Esophagus muscularis mucosa (tissue), 4 donors: Measurements from ENCODE around the gene RBMS3. TPM values are rescaled to one million over a fixed set of nuclear protein-coding genes. Genes with fewer than 3 reads are reported as not detected.

Source experiments
- DNase-seq: peaks from one replicate; pipeline ENCODE4 v3.0.0-alpha.2; 2017; ENCODE audit errors: extremely low spot score
- H3K27ac ChIP-seq, 4 donors: fragments of 200-600 bp; sonication (generic); replicated peaks in 1 of 4; 1 replicate in 3 of 4; 2 replicates in 1 of 4; pipeline ENCODE4 v1.5.1; 2016 to 2019; ENCODE audit warnings: mild to moderate bottlenecking in 1 of 4
- H3K27me3 ChIP-seq, 4 donors: fragments of 200-600 bp; sonication (generic); one replicate each; pipeline versions ENCODE4 v1.5.1 to v1.6.0; 2016 to 2019
- H3K36me3 ChIP-seq, 4 donors: fragments of 200-600 bp; sonication (generic); one replicate each; pipeline ENCODE4 v1.5.1; 2016 to 2019
- H3K4me1 ChIP-seq, 4 donors: fragments of 200-600 bp; sonication (generic); one replicate each; pipeline ENCODE4 v1.5.1; 2016 to 2019
- H3K4me3 ChIP-seq, 4 donors: fragments of 200-600 bp; sonication (generic); 1 replicate in 2 of 4; 2 replicates in 2 of 4; pipeline ENCODE4 v1.5.1; 2016 to 2019; ENCODE audit warnings: mild to moderate bottlenecking in 4 of 4, moderate library complexity in 1 of 4
- H3K9me3 ChIP-seq, 4 donors: fragments of 200-600 bp; sonication (generic); 1 replicate in 3 of 4; 2 replicates in 1 of 4; pipeline ENCODE4 v1.5.1; 2016 to 2019
- CTCF ChIP-seq, 3 experiments: fragments of 200-600 bp in 2 of 3; fragments of 450-650 bp in 1 of 3; sonication (generic) in 2 of 3; IDR thresholded peaks; one replicate each; pipeline ENCODE4 v1.5.1; 2017 to 2019; ENCODE audit warnings: antibody characterized with exemption in 3 of 3, mild to moderate bottlenecking in 2 of 3, moderate library complexity in 1 of 3
- EP300 ChIP-seq: sonication (generic); formaldehyde crosslinking; IDR thresholded peaks from one replicate; pipeline ENCODE4 v1.6.1; 2017; ENCODE audit warnings: antibody characterized with exemption
- POLR2A ChIP-seq: fragments of 450-650 bp; IDR thresholded peaks from one replicate; pipeline ENCODE4 v1.6.1; 2017; ENCODE audit warnings: antibody characterized with exemption, moderate library complexity, mild to moderate bottlenecking, low read depth
- POLR2AphosphoS5 ChIP-seq, 2 donors: sonication (generic); formaldehyde crosslinking; IDR thresholded peaks; one replicate each; pipeline ENCODE4 v1.6.1; 2017; ENCODE audit warnings: antibody characterized with exemption in 2 of 2
- WGBS: methylation state at CpG from one replicate; pipeline ENCODE4 v1.1.5; 2018; 5-methylcytosine and 5-hydroxymethylcytosine counted together
- intact Hi-C: fragments of 100-400 bp; cut with DNase I; formaldehyde crosslinking; loops from one replicate; pipeline ENCODE4 v1.15.1; 2023
- total RNA-seq, 4 donors: library from RNA; depleted of rRNA; stranded (reverse); fragments of >200 nt; gene quantifications; one replicate each; pipeline versions ENCODE4 v1.1.0 to v1.2.1, GENCODE V29; 2016

Gene RBMS3
- total RNA-seq, 4 donors from 2014 or later = 53.0 to 81.5 (median 61.2) TPM

GRCh38 chr3:29924783-29925561 is 644.1 kb downstream of the RBMS3 start:
- intact Hi-C loops = no loop called here
- no peak for DNase-seq
- Histone ChIP-seq H3K4me3 (no peak overlapping the region), H3K27me3 (no peaks in the 10 kb centered on the region), H3K27ac (no peak overlapping the region), H3K36me3 (no peaks in the 10 kb centered on the region), H3K4me1 (peaks cover 0 to 6% (median 3%) of the 10 kb centered on the region in 4 donors), H3K9me3 (no peaks in the 10 kb centered on the region)
- 84% methylated on average over 10 of the region's 10 CpGs for WGBS
- TF ChIP-seq POLR2A (no peak), EP300 (no peak), POLR2AphosphoS5 (IDR thresholded peaks at IDR 0.05) (no peak), CTCF (IDR thresholded peaks at IDR 0.05) (no peak)

- TF ChIP-seq EP300 (no peak), POLR2AphosphoS5 (IDR thresholded peaks at IDR 0.05) (no peak), POLR2A (no peak), CTCF (IDR thresholded peaks at IDR 0.05) (no peak)
- Histone ChIP-seq H3K4me1 (peaks cover 0 to 6% (median 3%) of the 10 kb centered on the region in 4 donors), H3K36me3 (no peaks in the 10 kb centered on the region), H3K27ac (no peak overlapping the region), H3K4me3 (no peak overlapping the region), H3K9me3 (no peaks in the 10 kb centered on the region), H3K27me3 (no peaks in the 10 kb centered on the region)
- 72% methylated on average over 2 of the region's 2 CpGs for WGBS
- intact Hi-C loops = no loop called here
- no peak for DNase-seq
Measured at GRCh38 chr3:29926378-29926777, 645.5 kb downstream of the RBMS3 start.

DNA sequence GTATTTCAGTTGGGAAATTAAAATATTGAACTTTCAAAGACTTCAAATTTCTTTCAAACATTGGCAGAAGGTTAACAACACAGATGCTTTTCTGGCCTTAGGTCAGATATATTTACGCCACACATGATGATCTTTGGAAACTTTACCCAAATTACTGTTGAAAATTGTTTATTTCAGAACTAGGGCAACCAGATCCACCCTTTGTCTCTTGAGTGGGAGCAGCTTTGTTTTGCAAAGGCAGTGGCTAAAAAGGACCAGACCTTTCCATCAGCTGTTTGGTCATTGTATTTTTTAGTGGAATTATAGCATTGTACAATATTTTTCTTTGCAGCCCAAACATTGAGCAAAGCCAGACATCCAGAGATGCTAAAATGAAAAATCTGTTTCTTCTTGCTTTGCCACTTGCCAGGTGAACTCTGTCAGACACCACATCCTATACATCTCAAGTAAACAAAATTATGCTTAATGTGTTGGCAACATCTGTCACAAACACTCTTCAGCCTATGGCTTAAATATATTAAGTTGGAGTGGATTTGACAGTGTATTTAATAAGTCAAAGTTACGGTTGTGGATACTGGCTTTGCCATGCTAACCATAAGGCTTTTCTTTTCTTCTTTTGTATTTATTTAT is 651.9 kb downstream of the RBMS3 start:
- H3K4me3 ChIP-seq = no peak overlapping the region
- DNase-seq = no peak
- intact Hi-C loops = no loop called here
- H3K36me3 ChIP-seq = peaks cover 0 to 6% (median 0%) of the 10 kb centered on the region in 4 donors
- peaks cover 0 to 12% (median 3%) of the 10 kb centered on the region in 4 donors for H3K4me1 ChIP-seq
- H3K27me3 ChIP-seq = no peaks in the 10 kb centered on the region
- H3K9me3 ChIP-seq = no peaks in the 10 kb centered on the region
- TF ChIP-seq CTCF (IDR thresholded peaks at IDR 0.05) (no peak), POLR2AphosphoS5 (IDR thresholded peaks at IDR 0.05) (no peak), POLR2A (no peak), EP300 (no peak)
- H3K27ac ChIP-seq = no peak overlapping the region
- whole genome bisulfite sequencing = 89% methylated on average over 2 of the region's 2 CpGs

DNA sequence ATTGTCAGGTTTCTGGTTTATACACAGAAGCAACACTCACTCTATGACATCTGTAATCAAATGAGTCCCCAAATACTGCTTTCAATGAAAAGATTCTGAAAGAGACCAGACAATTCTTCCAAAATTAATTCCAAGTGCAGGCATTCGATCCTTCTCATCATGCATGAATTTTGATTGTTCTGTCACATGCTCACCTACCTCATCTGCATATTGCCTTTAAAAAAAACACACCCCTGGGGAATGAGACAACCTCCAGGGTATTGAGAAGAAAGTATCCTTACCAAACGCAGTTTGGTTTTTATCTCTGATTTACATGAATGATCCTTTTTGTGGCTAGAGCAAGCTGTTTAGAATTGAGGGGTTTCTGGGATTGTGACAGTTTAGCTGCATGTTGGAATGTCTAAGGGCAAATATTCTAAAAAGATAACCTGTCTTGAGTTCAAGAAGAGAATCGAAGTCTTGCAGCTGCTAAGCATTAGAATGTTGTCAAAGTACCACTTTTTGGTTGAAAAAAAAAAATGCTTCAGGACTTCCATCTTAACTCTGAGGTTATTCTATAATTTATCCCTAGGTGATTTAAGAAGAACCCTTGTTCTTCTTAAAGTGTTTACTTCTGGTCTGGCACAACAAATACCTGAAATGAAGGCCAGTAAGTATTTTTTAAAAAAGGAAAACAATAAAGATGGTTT is 653.1 kb downstream of the RBMS3 start:
- peaks cover 0 to 6% (median 0%) of the 10 kb centered on the region in 4 donors for H3K36me3 ChIP-seq
- no peak for DNase-seq
- intact Hi-C loops = no loop called here

DNA sequence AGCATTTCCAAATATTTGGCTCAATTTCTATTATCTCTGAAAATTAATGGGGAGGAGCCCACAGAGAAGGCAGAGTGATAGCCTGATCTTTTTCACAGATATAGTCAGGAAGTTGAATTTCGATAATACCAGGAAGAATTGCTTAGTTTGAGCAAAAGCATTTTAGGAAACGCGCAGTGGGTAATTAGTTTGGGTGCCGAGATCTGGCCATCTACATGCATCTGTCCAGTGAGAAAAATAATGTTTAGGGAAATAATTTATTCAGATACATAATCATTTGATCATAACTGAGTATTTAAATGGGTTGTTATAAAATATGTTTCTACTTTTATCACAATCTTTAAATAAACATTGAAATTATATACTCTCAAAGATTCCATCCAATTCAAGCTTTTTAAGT is 653.9 kb downstream of the RBMS3 start:
- intact Hi-C loops = no loop called here
- Histone ChIP-seq H3K36me3 (peaks cover 0 to 6% (median 0%) of the 10 kb centered on the region in 4 donors), H3K4me3 (no peak overlapping the region), H3K27ac (no peak overlapping the region), H3K9me3 (no peaks in the 10 kb centered on the region), H3K4me1 (peaks cover 0 to 12% (median 3%) of the 10 kb centered on the region in 4 donors), H3K27me3 (no peaks in the 10 kb centered on the region)
- WGBS = 78% methylated on average over 4 of the region's 4 CpGs
- TF ChIP-seq CTCF (IDR thresholded peaks at IDR 0.05) = no peak
- no peak for DNase-seq

More for the DNA sequence above, 653.1 kb downstream of the RBMS3 start:
- no peak for TF ChIP-seq EP300
- Histone ChIP-seq H3K27ac (no peak overlapping the region), H3K27me3 (no peaks in the 10 kb centered on the region), H3K4me3 (no peak overlapping the region), H3K4me1 (peaks cover 0 to 12% (median 3%) of the 10 kb centered on the region in 4 donors), H3K9me3 (no peaks in the 10 kb centered on the region)
- 78% methylated on average over 3 of the region's 3 CpGs for WGBS
